GM18505 (cell line): ENCODE data around the gene NTSR2.

ENCODE experiments used
- ATAC-seq: cut with Tn5 transposase; IDR thresholded peaks from one replicate; pipeline ENCODE4 v1.9.1; 2021; ENCODE audit not compliant: unreplicated experiment
- POLR2A ChIP-seq: IDR thresholded peaks from 4 replicates; pipeline ENCODE4 v1.6.1; 2011; ENCODE audit warnings: borderline replicate concordance; ENCODE audit not compliant: insufficient read depth, insufficient read length; ENCODE audit errors: extremely low read depth

NTSR2 gene

DNA sequence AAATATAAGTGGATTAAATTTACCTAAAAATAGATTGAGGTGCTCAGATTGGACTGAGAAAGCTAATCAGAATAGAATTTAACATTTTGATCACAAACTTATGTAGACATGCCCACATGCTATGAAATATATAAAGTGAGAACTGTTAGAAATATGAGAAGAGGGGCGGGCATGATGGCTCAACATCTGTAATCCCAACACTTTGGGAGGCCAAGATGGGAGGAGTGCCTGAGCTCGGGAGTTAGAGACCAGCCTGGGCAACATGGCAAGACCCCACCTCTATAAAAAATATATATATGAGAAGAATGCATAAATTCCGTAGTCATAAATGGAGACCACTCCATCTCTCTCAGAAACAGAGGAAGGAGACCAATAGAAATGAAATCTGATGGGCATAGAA, 25.7 kb downstream of the NTSR2 start:
- no peak for TF ChIP-seq POLR2A
- ATAC-seq = no peak

DNA sequence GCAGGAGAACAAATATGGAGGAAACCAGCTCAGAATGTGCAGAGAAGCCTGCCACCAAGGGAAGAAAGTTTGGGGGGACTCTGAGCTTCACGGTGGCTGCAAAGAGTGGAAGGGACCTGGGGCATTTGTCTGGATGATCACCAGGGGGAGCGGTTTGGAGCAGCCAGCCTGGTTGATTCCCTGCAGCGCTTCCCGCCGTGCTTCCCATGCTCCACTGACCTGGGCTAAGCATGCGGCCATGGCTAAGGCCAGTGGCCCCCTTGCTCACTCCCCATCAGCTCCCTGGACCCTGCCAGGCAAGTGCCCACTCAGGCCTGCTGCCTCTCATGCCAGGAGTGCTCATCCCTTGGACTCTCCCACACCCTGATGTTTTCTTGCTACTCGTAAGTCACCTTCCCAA, 27.0 kb downstream of the NTSR2 start:
- TF ChIP-seq POLR2A = no peak
- no peak for ATAC-seq

DNA sequence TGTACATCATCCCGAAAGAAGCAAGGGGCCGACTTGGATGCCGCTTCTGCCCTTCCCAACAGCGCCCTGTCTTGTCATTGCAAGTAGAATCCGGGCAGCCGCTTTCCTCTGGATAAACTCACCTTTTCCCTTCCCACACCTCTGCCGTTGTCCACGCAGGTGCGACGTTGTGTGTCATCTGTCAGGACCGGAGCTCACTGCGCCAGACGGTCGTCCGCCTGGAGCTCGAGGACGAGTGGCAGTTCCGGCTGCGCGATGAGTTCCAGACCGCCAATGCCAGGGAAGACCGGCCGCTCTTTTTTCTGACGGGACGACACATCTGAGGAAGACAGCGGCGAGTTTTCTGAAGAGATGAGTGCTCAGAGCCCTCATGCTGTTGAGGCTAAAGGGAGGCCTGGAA, 29.9 kb downstream of the NTSR2 start:
- ATAC-seq = no peak
- TF ChIP-seq POLR2A = no peak

DNA sequence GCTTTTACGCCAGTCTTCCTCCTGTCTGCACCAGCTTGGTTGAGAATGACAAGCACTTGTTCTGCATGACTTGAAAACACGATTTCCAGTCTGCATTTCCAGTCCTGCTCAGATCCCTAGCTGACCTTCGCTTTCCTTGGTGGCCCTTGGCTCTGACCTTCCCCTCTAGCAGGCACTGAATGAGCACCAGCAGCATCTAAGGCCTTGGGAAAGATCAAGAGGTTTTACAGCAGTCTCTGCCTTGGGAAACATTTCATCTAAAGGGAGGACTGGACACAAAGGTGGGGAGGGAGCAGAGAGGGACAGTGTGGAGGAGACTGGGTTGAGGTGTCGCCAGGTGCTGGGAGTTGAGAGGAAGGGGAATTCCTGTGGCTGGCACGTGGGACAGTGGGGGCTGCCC, 30.5 kb downstream of the NTSR2 start:
- ATAC-seq = no peak
- TF ChIP-seq POLR2A = no peak

DNA sequence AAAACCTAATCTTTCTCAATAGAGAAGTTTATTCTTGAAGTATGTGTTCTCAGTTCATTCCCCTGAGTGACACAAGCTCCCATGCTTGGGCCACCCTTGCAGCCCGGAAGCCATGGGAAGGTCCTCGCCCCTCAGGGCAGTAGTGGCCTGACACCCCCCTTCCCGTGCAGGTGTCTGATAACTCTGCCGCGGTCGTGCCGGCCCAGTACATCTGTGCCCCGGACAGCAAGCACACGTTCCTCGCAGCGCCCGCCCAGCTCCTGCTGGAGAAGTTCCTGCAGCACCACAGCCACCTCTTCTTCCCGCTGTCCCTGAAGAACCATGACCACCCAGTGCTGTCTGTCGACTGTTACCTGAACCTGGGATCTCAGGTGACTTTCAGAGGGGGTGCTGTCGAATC, 32.4 kb downstream of the NTSR2 start:
- no peak for ATAC-seq
- no peak for TF ChIP-seq POLR2A

DNA sequence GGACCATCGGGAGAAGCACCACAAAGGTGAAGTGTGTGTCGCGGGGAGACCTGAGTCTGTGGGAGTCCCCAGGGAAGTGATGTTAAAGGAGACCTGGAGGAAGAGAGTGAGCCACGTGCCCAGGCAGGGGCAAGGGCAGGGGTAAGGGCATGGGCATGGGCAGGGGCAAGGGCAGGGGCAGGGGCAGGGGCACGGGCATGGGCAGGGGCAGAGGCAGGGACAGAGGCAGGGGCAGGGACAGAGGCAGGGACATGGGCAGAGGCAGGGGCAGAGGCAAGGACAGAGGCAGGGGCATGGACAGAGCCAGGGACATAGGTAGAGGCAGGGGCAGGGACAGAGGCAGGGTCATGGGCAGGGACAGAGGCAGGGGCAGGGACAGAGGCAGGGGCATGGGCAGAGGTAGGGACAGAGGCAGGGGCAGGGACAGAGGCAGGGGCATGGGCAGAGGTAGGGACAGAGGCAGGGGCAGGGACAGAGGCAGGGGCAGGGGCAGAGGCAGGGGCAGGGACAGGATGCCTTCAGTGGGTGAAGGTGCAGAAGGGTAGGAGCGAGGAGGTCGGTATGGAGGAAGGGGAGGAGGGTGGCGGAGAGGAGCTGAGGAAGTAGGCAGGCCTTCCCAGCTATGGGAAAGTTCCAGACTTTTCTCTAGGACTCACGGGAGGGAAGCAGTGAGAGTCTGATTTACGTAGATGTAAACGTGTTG, 33.3 kb downstream of the NTSR2 start:
- no peak for ATAC-seq
- no peak for TF ChIP-seq POLR2A

DNA sequence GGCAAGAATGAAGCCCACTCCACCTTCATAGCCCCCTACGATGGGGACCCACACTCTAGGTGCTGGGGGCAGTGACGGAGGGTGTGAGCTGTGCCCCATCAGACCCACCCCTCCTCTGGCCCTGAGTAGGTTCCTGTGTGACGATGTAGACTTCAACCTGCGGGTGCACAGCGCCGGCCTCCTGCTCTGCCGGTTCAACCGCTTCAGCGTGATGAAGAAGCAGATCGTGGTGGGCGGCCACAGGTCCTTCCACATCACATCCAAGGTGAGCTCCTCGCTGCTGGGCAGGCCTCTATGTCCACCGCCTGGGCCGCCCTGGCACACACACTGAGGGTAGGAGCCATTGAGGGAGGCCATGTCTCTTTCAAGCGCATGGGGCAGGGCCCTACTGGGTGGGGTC, 34.9 kb downstream of the NTSR2 start:
- no peak for ATAC-seq
- TF ChIP-seq POLR2A = no peak

DNA sequence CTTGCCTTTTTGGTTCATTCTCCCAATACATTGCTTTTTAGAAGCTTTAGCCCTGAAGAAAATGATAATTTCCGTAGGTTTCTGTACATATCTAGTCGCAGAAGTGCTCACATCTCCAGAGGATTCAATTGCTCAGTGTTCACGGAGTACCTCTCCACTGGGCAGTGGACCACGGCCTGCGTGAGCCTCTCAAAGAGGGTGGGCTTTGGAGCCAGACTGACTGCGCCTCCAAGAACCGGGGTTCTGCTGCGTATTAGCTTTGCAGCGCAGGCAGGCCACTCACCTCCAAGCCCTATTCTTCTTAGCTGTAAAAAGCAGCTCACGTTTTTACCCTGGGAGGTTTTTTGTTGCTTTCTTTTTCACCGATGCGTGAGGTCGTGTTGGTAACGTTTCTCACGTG, 35.4 kb downstream of the NTSR2 start:
- TF ChIP-seq POLR2A = no peak
- ATAC-seq = no peak

DNA sequence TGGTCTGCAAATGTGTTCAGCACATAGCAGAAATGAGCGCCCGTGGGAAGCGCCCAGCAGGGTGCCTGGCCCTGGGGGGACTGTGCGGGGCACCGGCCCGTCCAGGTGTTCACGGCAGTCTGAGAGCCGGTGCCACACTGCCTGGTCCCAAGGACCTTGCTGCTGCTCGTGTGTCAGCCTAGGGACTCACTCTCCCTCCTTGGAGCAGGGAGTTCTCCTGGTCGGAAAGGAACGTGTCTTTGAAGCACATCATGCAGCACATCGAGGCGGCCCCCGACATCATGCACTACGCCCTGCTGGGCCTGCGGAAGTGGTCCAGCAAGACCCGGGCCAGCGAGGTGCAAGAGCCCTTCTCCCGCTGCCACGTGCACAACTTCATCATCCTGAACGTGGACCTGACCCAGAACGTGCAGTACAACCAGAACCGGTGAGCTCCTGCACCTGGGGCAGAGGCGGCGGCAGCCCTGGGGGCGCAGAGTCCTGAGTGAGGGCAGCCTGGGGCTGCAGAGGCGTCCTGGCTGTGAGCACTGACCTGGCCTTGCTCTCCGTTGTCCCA, 36.0 kb downstream of the NTSR2 start:
- no peak for TF ChIP-seq POLR2A
- no peak for ATAC-seq

DNA sequence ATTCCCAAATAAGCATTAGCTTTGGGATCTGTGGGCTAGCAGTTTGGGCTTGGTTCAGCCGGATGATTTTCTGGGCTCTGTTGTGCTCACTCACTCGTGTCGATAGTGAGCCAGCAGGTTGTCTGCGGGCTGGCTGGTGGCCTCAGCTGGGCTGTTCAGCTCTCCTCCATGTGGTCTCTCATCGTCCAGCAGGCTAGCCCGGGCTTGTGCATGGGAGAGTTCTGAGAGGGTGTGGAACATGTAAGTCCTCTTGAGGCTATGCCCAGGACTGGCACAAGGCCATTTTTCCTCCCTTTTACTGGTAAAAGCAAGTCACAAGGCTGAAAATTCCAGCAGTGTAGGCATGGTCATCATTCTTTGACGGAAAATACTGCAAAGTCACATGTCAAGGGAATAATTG, 38.5 kb downstream of the NTSR2 start:
- no peak for TF ChIP-seq POLR2A
- ATAC-seq = no peak

DNA sequence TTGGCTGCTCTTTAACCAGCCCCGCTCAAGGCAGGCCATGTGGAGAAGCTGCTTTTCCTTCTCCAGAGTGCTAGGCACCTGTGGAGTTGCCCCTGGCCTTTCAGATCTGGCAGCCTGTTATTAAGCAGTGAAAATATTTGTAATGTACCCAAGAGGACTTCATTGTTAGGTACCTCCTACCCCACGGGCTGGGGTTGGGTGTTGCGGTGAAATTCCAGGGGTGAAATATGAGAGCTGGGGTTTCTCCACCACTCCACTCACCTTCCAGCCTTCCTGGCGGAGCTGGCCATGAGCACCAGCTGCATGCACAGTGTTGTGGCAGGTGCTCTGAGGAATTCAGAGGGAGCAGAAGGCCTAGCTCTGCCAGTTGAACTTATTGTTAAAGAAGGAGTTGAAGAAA, 39.1 kb downstream of the NTSR2 start:
- no peak for TF ChIP-seq POLR2A
- ATAC-seq = no peak

DNA sequence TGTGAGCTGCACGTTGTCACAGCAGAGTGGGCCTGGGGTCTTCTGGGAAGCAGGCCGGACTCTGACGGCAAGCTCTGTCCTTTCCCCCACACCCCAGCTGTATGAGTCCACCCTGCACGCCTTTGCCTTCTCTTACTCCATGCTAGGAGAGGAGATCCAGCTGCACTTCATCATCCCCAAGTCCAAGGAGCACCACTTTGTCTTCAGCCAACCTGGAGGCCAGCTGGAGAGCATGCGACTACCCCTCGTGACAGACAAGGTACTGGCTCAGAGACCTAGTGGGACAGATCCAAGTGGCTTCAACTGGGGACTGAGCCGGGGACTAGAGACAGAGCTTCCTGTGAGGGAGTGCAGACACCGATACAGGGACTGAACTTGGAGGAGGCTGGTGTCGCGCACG, 40.1 kb downstream of the NTSR2 start:
- TF ChIP-seq POLR2A = no peak
- no peak for ATAC-seq

DNA sequence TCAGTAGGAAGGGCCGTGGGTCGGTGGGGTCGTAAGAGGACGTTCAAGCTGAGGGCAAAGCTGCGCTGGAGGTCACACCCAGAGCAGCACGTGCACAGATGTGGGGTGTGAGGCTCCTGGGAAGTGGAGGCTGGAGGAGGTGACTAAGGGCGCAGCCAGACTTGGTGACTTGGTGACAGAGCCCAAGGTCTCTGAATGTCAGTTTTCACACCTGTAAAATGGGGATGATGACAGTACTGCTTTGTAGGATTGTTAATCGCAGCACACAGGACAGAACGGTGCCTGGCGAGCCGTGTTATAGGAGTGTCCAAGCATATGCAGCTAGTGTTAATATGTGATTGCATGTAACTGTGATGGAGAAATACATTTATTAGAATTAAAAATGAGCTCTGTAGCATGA, 40.8 kb downstream of the NTSR2 start:
- no peak for TF ChIP-seq POLR2A
- ATAC-seq = no peak

DNA sequence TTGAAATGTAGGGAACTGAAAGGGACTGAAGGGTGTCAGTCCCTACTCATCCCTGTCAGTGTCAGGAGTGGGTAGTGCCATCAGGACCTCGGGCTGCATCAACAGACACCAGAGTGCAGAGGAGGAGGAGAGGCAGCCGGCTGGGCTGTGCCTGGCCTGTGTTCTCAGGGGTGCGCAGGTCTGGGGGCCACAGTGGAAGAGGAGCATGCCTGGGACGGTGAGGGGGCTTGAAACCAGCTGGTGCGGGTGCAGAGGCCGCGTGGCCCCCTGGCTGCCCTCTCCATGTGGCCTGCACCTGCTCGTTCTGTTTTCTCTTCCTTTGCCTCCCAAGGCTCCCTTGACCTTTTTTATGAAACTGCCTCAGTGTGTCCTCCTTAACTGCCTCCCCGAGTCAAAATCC, 41.3 kb downstream of the NTSR2 start:
- ATAC-seq = no peak
- TF ChIP-seq POLR2A = no peak

DNA sequence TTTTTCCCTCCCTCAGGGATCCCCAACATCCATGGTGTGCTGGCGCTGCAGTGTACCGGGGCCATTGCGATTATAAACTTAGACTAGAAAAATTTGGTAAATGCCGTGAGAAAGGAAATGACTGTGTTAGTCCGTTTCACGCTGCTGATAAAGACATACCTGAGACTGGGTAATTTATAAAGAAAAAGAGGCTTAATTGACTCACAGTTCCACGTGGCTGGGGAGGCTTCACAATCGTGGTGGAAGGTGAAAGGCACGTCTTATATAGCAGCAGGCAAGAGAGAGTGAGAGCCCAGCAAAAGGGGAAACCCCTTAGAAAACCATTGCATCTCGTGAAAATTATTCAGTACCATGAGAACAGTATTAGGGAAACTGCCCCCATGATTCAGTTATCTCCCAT, 44.3 kb downstream of the NTSR2 start:
- ATAC-seq = no peak
- TF ChIP-seq POLR2A = no peak
